Body of pancreas (tissue), 4 donors: ENCODE measurements around the gene UBR4. TPM values are rescaled to one million over a fixed set of nuclear protein-coding genes. Genes with fewer than 3 reads are reported as not detected.
A peak's percentile ranks its signal among the peaks of the same experiment; 100 is the strongest.
"Not testable (repeated sequence)": the region's sequence is repeated elsewhere in the genome, so short reads cannot be mapped to it uniquely, and the experiment has no call there.

ENCODE experiments used
- ATAC-seq: fragments of 150-250 bp; one replicate; pipeline ENCODE4 v1.9.1; 2016
- DNase-seq, 4 donors: peaks; one replicate each; pipeline ENCODE4 v3.0.0-alpha.2; 2019
- H3K27ac ChIP-seq, 4 donors: fragments of 200-600 bp; sonication (generic); 1 replicate in 3 of 4; 2 replicates in 1 of 4; pipeline versions ENCODE4 v1.5.1 to v1.6.1; 2016 to 2019; ENCODE audit warnings: mild to moderate bottlenecking in 1 of 4, mixed read lengths in 1 of 4, moderate library complexity in 1 of 4
- H3K27me3 ChIP-seq, 2 donors: fragments of 200-600 bp; sonication (generic); one replicate each; pipeline ENCODE4 v1.6.0; 2016; ENCODE audit warnings: mild to moderate bottlenecking in 1 of 2
- H3K36me3 ChIP-seq, 2 donors: fragments of 200-600 bp; sonication (generic); replicated peaks in 1 of 2; 2 replicates each; pipeline ENCODE4 v1.5.1; 2016; ENCODE audit warnings: low read depth in 2 of 2; ENCODE audit not compliant: insufficient read depth in 1 of 2
- H3K4me1 ChIP-seq: fragments of 200-600 bp; sonication (generic); one replicate; pipeline ENCODE4 v1.6.0; 2016
- H3K4me3 ChIP-seq, 2 donors: fragments of 200-600 bp; sonication (generic); 1 replicate in 1 of 2; 2 replicates in 1 of 2; pipeline ENCODE4 v1.5.1; 2016 to 2019
- H3K9me3 ChIP-seq, 3 donors: fragments of 200-600 bp; sonication (generic); 1 replicate in 2 of 3; 2 replicates in 1 of 3; pipeline ENCODE4 v1.5.1; 2016
- CTCF ChIP-seq, 7 experiments: fragments of 450-650 bp in 4 of 7; fragments of 200-600 bp in 3 of 7; sonication (generic) in 3 of 7; IDR thresholded peaks; one replicate each; pipeline ENCODE4 v1.5.1; 2016 to 2019; ENCODE audit warnings: antibody characterized with exemption in 7 of 7
- POLR2A ChIP-seq, 3 donors: fragments of 450-650 bp; IDR thresholded peaks; one replicate each; pipeline ENCODE4 v1.6.1; 2016; ENCODE audit warnings: antibody characterized with exemption in 3 of 3, mild to moderate bottlenecking in 2 of 3
- WGBS, 2 donors: methylation state at CpG; one replicate each; pipeline ENCODE4 v1.1.5; 2017; 5-methylcytosine and 5-hydroxymethylcytosine counted together
- intact Hi-C: fragments of 100-400 bp; cut with DNase I; formaldehyde crosslinking; loops from one replicate; pipeline ENCODE4 v1.15.1; 2023
- total RNA-seq, 2 donors: library from RNA; depleted of rRNA; stranded (reverse); fragments of >200 nt; gene quantifications; one replicate each; pipeline ENCODE4 v1.1.0, GENCODE V29; 2016

The UBR4 gene
- total RNA-seq, 2 donors from 2014 or later: 84.4 to 87.4 TPM

- H3K9me3 ChIP-seq: no peaks in the 10 kb centered on the region
- peaks cover 4 to 41% of the 10 kb centered on the region in 2 donors for H3K36me3 ChIP-seq
- H3K27me3 ChIP-seq: no peaks in the 10 kb centered on the region
- DNase-seq (no peak), ATAC-seq (no peak)
- H3K4me1 ChIP-seq: no peaks in the 10 kb centered on the region
- intact Hi-C loops: no loop called here
- WGBS, 2 donors: 91 to 95% methylated on average over 2 of the region's 2 CpGs
- H3K4me3 ChIP-seq: no peak overlapping the region
- TF ChIP-seq CTCF (IDR thresholded peaks at IDR 0.05): no peak
- TF ChIP-seq POLR2A (IDR thresholded peaks at IDR 0.05): no peak
- H3K27ac ChIP-seq: no peak overlapping the region
Observed at GRCh38 chr1:19186001-19186400, 24.1 kb downstream of the UBR4 start.

- no peak overlapping the region for H3K27ac ChIP-seq
- peaks cover 8 to 40% of the 10 kb centered on the region in 2 donors for H3K36me3 ChIP-seq
- H3K27me3 ChIP-seq: no peaks in the 10 kb centered on the region
- no peaks in the 10 kb centered on the region for H3K4me1 ChIP-seq
- 93 to 98% methylated on average over 5 of the region's 5 CpGs for WGBS, 2 donors
- DNase-seq: no peak
- no peak overlapping the region for H3K4me3 ChIP-seq
- intact Hi-C loops: no loop called here
- TF ChIP-seq POLR2A (IDR thresholded peaks at IDR 0.05) (no peak), CTCF (IDR thresholded peaks at IDR 0.05) (no peak)
- H3K9me3 ChIP-seq: no peaks in the 10 kb centered on the region
- no peak for ATAC-seq
Observed at GRCh38 chr1:19182223-19182622, 27.8 kb downstream of the UBR4 start.

- WGBS, 2 donors: 82 to 98% methylated on average over 8 of the region's 8 CpGs
Observed at GRCh38 chr1:19180265-19180657, 29.8 kb downstream of the UBR4 start.

GRCh38 chr1:19179597-19180264 is 30.3 kb downstream of the UBR4 start:
- peak in 2 of 4 donors; percentile 10 to 26 for DNase-seq
- intact Hi-C loops: no loop called here
- peaks cover 17 to 41% of the 10 kb centered on the region in 2 donors for H3K36me3 ChIP-seq

More at GRCh38 chr1:19180265-19180657, 29.8 kb downstream of the UBR4 start:
- DNase-seq, H3K4me1 ChIP-seq, H3K9me3 ChIP-seq, ATAC-seq, intact Hi-C loops, H3K27me3 ChIP-seq, H3K27ac ChIP-seq, H3K4me3 ChIP-seq: not testable (repeated sequence)
- peaks cover 17 to 41% of the 10 kb centered on the region in 2 donors for H3K36me3 ChIP-seq

More at GRCh38 chr1:19179597-19180264, 30.3 kb downstream of the UBR4 start:
- TF ChIP-seq CTCF (IDR thresholded peaks at IDR 0.05): peak in 6 of 7 experiments; percentile 7 to 39 (median 37)
- TF ChIP-seq POLR2A (IDR thresholded peaks at IDR 0.05): no peak
- H3K27me3 ChIP-seq: no peaks in the 10 kb centered on the region
- 78 to 79% methylated on average over 8 of the region's 8 CpGs for WGBS, 2 donors
- H3K27ac ChIP-seq: no peak overlapping the region
- no peaks in the 10 kb centered on the region for H3K4me1 ChIP-seq
- no peaks in the 10 kb centered on the region for H3K9me3 ChIP-seq
- H3K4me3 ChIP-seq: no peak overlapping the region
- no peak for ATAC-seq
